C4-2B (cell line): ENCODE measurements around the gene TUBB4A.

ENCODE experiments used
- CTCF ChIP-seq: fragments of 450-650 bp; conservative IDR thresholded peaks from 2 replicates; pipeline ENCODE4 v1.5.1; 2017; ENCODE audit warnings: mild to moderate bottlenecking
- ZFX ChIP-seq: fragments of 450-650 bp; IDR thresholded peaks from 2 replicates; pipeline ENCODE4 v1.6.1; 2017

GRCh38 chr19:6483235-6483634 is 18.9 kb downstream of the TUBB4A start:
- TF ChIP-seq CTCF, result no peak
- TF ChIP-seq ZFX, result no peak
